Measurements from ENCODE around the gene ZNF750.
A peak's percentile ranks its signal among the peaks of the same experiment; 100 is the strongest.

Gene ZNF750

DNA sequence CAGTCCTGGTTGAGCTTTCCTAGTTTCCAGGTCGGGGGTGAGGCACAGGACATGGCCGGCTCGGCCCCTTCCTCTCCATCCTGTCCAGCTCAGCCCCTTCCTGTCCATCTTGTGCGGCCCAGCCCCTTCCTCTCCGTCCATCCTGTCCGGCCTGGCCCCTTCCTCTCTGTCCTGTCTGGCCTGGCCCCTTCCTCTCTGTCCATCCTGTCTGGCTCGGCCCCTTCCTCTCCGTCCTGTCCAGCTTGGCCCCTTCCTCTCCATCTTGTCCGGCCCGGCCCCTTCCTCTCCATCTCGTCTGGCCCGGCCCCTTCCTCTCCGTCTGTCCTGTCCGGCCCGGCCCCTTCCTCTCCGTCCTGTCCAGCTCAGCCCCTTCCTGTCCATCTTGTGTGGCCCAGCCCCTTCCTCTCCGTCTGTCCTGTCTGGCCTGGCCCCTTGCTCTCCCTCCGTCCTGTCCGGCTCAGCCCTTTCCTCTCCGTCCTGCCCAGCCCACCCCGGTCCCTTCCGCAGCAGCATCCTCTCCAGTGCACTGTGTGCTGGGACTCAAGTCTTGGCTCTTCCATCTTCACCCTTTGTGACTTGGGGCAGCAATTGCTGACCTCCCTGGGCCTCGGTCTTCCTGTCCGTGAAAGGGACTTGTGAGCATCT, 5.5 kb upstream of the ZNF750 start:
- Histone ChIP-seq H3K27ac (ENCODE audit: low read depth in 2 of 2, low read length in 2 of 2) (no peak overlapping the region), H3K9ac (ENCODE audit: low read depth in 1 of 2, low read length in 2 of 2) (no peak overlapping the region), H3K9me3 (ENCODE audit: control insufficient read depth in 2 of 2, low read length in 2 of 2) (no peaks in the 10 kb centered on the region), H3K4me3 (ENCODE audit: low read length in 2 of 2) (peak overlapping the region; percentile 32 to 37), H3K27me3 (ENCODE audit: control insufficient read depth in 2 of 2, insufficient read depth in 2 of 2, low read length in 2 of 2) (no peaks in the 10 kb centered on the region), H3K36me3 (ENCODE audit: control insufficient read depth in 2 of 2, insufficient read depth in 2 of 2, low read length in 2 of 2) (peaks cover 0 to 1% of the 10 kb centered on the region in 2 donors), H3K4me1 (ENCODE audit: control insufficient read depth in 2 of 2, insufficient read depth in 2 of 2, low read length in 2 of 2) (peaks cover 0 to 2% of the 10 kb centered on the region in 2 donors)

DNA sequence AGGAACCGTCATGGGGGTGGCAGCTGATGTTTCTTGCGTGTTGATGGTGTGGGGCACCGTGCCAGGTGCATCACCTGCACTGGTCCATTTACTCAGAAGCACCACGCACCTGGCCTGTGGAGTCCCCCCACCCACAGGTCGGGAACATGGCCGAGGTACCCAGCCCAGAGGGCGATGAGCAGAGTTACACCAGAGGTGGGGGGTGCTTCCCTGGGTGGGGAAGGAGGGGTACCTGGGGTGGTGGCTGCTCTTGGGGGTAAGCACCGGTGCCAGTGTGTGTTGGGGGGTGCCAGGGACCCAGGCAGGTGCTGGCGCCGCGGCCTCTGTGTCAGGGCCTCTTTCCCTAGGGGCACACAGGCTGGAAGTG, 5.0 kb upstream of the ZNF750 start:
- no peak overlapping the region for H3K9ac ChIP-seq (ENCODE audit: low read depth in 1 of 2, low read length in 2 of 2)
- peaks cover 0 to 2% of the 10 kb centered on the region in 2 donors for H3K4me1 ChIP-seq (ENCODE audit: control insufficient read depth in 2 of 2, insufficient read depth in 2 of 2, low read length in 2 of 2)
- H3K9me3 ChIP-seq (ENCODE audit: control insufficient read depth in 2 of 2, low read length in 2 of 2): no peaks in the 10 kb centered on the region
- H3K4me3 ChIP-seq (ENCODE audit: low read length in 2 of 2): no peak overlapping the region
- no peaks in the 10 kb centered on the region for H3K27me3 ChIP-seq (ENCODE audit: control insufficient read depth in 2 of 2, insufficient read depth in 2 of 2, low read length in 2 of 2)
- H3K36me3 ChIP-seq (ENCODE audit: control insufficient read depth in 2 of 2, insufficient read depth in 2 of 2, low read length in 2 of 2): peaks cover 0 to 1% of the 10 kb centered on the region in 2 donors
- no peak overlapping the region for H3K27ac ChIP-seq (ENCODE audit: low read depth in 2 of 2, low read length in 2 of 2)

DNA sequence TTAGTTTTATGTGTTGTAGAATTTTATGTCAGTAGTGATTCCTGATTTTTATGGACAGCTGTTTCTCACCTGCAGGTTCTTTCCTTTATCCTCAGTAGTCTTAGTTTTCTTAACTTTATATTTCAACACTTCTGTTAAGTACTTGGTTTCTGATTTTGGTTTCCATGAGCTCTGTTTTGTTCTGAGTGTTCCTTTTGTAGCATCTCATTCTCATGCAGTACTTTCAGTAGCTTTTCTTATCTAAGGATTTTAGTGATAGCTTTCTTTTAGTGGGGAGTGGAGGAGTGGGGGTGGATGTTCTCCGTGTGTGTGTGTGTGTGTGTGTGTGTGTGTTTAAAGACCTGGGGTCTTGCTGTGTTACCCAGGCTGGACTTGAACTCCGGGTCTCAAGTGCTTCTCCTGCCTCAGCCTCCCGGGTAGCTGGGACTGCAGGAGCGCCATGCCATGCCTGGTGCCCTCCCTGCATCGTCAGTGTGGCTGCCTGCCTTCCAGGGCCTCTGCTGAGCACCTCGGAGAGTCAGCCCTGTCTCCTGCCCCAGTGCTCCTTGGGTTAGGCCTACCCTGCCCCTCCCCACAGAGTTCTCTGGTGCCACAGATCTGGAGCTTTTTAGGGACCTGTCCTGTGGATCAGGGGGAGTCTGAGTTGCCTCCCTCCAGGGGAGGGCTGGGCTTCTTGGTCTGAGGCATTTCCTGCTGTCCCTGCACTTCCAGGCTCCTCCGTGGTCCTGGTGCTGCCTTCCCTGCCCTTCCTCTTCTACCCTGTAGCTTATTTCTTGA, 4.3 kb upstream of the ZNF750 start:
- H3K27me3 ChIP-seq (ENCODE audit: control insufficient read depth in 2 of 2, insufficient read depth in 2 of 2, low read length in 2 of 2): no peaks in the 10 kb centered on the region
- peaks cover 0 to 1% of the 10 kb centered on the region in 2 donors for H3K36me3 ChIP-seq (ENCODE audit: control insufficient read depth in 2 of 2, insufficient read depth in 2 of 2, low read length in 2 of 2)
- no peak overlapping the region for H3K27ac ChIP-seq (ENCODE audit: low read depth in 2 of 2, low read length in 2 of 2)
- H3K4me1 ChIP-seq (ENCODE audit: control insufficient read depth in 2 of 2, insufficient read depth in 2 of 2, low read length in 2 of 2): peaks cover 0 to 2% of the 10 kb centered on the region in 2 donors
- H3K9me3 ChIP-seq (ENCODE audit: control insufficient read depth in 2 of 2, low read length in 2 of 2): no peaks in the 10 kb centered on the region
- H3K9ac ChIP-seq (ENCODE audit: low read depth in 1 of 2, low read length in 2 of 2): no peak overlapping the region
- H3K4me3 ChIP-seq (ENCODE audit: low read length in 2 of 2): no peak overlapping the region

DNA sequence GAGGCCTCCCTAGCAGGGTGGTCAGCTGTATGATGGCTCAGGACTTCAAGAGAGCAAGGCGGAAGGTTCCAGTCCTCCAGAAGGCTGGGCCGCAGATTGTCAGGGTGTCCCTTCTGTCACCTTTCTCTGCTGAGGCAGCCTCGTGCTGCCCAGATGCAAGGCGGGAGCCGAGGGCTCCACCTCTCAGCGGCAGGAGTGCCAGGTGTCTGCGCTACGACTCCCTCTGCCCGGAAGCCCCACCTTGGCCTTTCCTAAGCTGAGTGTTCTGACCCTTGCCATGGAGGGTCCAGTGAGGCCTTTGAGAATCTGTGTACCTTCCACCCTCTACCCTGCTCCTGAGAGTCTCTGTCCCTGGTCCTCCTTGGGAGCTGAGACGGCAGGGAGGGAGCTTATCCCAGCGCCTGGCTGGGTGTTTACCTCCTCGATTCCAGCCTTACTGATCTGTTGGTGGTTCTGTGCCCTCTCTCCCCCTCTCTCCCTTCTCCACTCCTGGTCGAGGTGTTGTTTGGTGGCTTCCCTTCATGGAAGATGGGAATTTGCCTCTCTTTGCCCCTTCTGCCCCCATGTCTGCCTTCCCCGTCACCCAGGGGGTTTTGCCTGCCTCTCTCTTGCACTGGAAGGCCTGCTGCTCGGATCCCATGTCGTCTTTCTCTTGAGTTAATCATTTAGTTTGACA, 2.2 kb upstream of the ZNF750 start:
- H3K9ac ChIP-seq (ENCODE audit: low read depth in 1 of 2, low read length in 2 of 2): no peak overlapping the region
- no peak overlapping the region for H3K27ac ChIP-seq (ENCODE audit: low read depth in 2 of 2, low read length in 2 of 2)
- H3K27me3 ChIP-seq (ENCODE audit: control insufficient read depth in 2 of 2, insufficient read depth in 2 of 2, low read length in 2 of 2): no peaks in the 10 kb centered on the region
- no peaks in the 10 kb centered on the region for H3K9me3 ChIP-seq (ENCODE audit: control insufficient read depth in 2 of 2, low read length in 2 of 2)
- no peak overlapping the region for H3K4me3 ChIP-seq (ENCODE audit: low read length in 2 of 2)
- H3K4me1 ChIP-seq (ENCODE audit: control insufficient read depth in 2 of 2, insufficient read depth in 2 of 2, low read length in 2 of 2): peaks cover 11 to 12% of the 10 kb centered on the region in 2 donors
- H3K36me3 ChIP-seq (ENCODE audit: control insufficient read depth in 2 of 2, insufficient read depth in 2 of 2, low read length in 2 of 2): peaks cover 0 to 1% of the 10 kb centered on the region in 2 donors

DNA sequence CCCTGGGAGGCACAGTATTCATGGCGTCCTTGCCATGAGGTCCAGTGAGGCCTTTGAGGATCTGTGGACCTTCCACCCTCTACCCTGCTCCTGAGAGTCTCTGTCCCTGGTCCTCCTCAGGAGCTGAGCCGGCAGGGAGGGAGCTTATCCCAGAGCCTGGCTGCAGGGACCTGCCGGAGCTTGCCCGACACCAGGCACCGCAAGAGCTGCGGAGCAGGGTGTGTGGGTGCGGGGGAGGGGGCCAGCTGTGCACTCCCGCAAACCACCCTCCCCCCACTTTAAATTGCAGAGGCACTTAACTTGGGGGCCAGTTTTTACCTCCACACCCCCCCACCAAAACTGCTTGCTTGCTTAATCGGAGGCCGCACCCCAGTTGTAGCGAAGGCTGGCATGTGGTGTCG, 609 bp upstream of the ZNF750 start:
- no peak overlapping the region for H3K27ac ChIP-seq (ENCODE audit: low read depth in 2 of 2, low read length in 2 of 2)
- H3K9ac ChIP-seq (ENCODE audit: low read depth in 1 of 2, low read length in 2 of 2): no peak overlapping the region
- H3K4me3 ChIP-seq (ENCODE audit: low read length in 2 of 2): no peak overlapping the region

DNA sequence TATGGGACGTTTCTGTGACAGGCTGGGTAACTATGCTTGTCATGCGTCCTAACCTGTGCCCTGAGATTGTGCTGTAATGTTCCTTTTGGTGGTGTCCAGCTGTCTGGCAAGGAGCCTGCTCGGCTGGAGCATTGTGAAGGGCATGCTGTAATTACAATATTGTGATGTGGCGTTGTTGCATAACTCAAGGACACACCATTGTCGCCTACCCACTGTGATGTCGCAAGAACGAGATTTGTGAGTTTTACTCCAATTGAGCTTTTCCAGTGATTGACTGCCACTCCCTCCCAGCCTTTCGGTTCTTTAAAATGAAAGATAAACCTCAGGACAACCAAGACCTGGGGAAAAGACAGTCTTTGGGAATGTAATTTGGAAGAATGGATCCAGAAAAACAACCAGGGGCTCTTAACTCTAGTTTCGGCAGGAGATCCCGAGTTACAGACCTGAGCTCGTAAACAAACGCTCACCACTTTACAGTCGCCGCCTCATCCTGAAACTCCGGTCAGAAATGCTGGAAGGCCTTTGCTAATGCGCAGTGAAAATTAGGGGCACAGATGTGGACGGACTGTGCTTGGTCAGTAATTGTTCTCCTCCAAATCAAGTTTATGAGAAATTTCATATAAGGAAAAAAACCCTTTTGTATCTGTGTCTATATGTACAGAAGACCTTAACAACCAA, 1.3 kb downstream of the ZNF750 start:
- H3K9ac ChIP-seq (ENCODE audit: low read depth in 1 of 2, low read length in 2 of 2): peak overlapping the region; percentile 56 to 62
- H3K4me3 ChIP-seq (ENCODE audit: low read length in 2 of 2): peak overlapping the region; percentile 38 to 55
- H3K27ac ChIP-seq (ENCODE audit: low read depth in 2 of 2, low read length in 2 of 2): peak overlapping the region; percentile 83 to 93
- H3K4me1 ChIP-seq (ENCODE audit: control insufficient read depth in 2 of 2, insufficient read depth in 2 of 2, low read length in 2 of 2): peaks cover 18 to 19% of the 10 kb centered on the region in 2 donors
- no peaks in the 10 kb centered on the region for H3K36me3 ChIP-seq (ENCODE audit: control insufficient read depth in 2 of 2, insufficient read depth in 2 of 2, low read length in 2 of 2)
- H3K27me3 ChIP-seq (ENCODE audit: control insufficient read depth in 2 of 2, insufficient read depth in 2 of 2, low read length in 2 of 2): no peaks in the 10 kb centered on the region
- H3K9me3 ChIP-seq (ENCODE audit: control insufficient read depth in 2 of 2, low read length in 2 of 2): no peaks in the 10 kb centered on the region

More for the DNA sequence above, 609 bp upstream of the ZNF750 start:
- Histone ChIP-seq H3K9me3 (ENCODE audit: control insufficient read depth in 2 of 2, low read length in 2 of 2) (no peaks in the 10 kb centered on the region), H3K27me3 (ENCODE audit: control insufficient read depth in 2 of 2, insufficient read depth in 2 of 2, low read length in 2 of 2) (no peaks in the 10 kb centered on the region), H3K36me3 (ENCODE audit: control insufficient read depth in 2 of 2, insufficient read depth in 2 of 2, low read length in 2 of 2) (no peaks in the 10 kb centered on the region), H3K4me1 (ENCODE audit: control insufficient read depth in 2 of 2, insufficient read depth in 2 of 2, low read length in 2 of 2) (peaks cover 18 to 19% of the 10 kb centered on the region in 2 donors)

DNA sequence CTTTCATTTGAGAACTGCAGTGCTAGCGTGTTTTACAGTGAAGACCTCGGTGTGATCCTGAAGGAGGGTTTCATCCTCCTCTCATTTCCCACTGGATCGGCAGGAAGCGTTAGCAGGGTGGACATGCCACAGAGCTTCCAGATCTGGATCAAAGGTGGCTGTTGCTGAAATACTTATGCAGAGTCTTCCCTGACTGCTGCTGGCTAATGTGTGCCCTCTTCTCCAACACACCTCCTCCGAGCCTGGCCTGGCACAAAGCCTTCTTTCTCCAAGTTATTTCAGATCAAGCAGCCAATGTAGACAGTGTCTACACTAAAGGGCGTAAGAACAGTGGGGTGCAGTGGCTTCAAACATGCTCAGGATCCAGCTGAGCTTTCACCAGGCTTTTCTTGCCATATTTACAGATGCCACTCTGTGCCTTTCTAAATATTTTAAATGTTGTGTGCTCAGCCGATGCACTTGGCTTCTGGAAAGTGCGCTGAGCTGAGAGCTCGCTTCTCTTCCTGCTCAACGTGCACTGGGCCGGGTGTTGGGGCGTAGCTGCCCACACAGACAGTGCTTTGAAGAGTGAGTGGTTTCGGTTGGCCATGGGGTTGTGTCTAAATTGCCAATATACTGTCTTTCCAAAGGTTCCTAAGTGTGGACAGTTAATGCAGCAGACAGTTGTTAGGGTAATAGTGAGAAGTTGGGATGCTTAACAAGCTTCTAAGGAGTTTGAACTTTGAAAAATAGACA, 2.1 kb downstream of the ZNF750 start:
- Histone ChIP-seq H3K4me3 (ENCODE audit: low read length in 2 of 2) (peak overlapping the region; percentile 48 to 49), H3K9me3 (ENCODE audit: control insufficient read depth in 2 of 2, low read length in 2 of 2) (no peaks in the 10 kb centered on the region), H3K27me3 (ENCODE audit: control insufficient read depth in 2 of 2, insufficient read depth in 2 of 2, low read length in 2 of 2) (no peaks in the 10 kb centered on the region), H3K36me3 (ENCODE audit: control insufficient read depth in 2 of 2, insufficient read depth in 2 of 2, low read length in 2 of 2) (no peaks in the 10 kb centered on the region), H3K4me1 (ENCODE audit: control insufficient read depth in 2 of 2, insufficient read depth in 2 of 2, low read length in 2 of 2) (peaks cover 18 to 19% of the 10 kb centered on the region in 2 donors), H3K9ac (ENCODE audit: low read depth in 1 of 2, low read length in 2 of 2) (peak overlapping the region; percentile 56 to 76), H3K27ac (ENCODE audit: low read depth in 2 of 2, low read length in 2 of 2) (peak overlapping the region; percentile 83 to 93)

DNA sequence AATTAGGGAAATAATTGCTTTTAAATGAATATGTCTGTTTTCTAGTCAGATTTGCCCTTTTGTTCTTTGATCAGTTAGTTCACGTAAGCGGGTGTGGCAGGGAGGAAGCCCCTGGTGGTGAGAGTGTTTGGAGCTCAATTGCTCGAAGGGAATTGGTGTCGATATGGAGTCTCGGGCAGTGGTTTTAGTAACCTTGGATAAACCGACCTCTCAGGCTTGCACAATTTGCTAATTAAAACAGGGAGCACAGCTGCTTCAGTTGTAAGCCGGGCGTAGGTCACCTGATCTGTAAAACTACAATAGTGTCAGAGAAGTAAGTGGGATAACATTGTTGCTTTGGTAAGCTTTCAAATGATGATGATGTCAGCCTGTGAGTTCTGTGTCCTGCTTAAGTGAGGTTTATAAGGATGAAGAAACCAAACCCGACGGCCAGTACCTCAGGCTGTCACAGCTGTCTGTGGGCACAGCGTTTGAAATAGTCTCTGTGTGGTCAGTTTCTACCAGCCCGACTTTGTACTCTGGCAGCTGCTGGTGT, 2.9 kb downstream of the ZNF750 start:
- peak overlapping the region; percentile 5 to 76 for H3K9ac ChIP-seq (ENCODE audit: low read depth in 1 of 2, low read length in 2 of 2)
- H3K9me3 ChIP-seq (ENCODE audit: control insufficient read depth in 2 of 2, low read length in 2 of 2): no peaks in the 10 kb centered on the region
- peak overlapping the region in 1 of 2 donors; percentile 29 for H3K4me3 ChIP-seq (ENCODE audit: low read length in 2 of 2)
- no peaks in the 10 kb centered on the region for H3K27me3 ChIP-seq (ENCODE audit: control insufficient read depth in 2 of 2, insufficient read depth in 2 of 2, low read length in 2 of 2)
- H3K4me1 ChIP-seq (ENCODE audit: control insufficient read depth in 2 of 2, insufficient read depth in 2 of 2, low read length in 2 of 2): peaks cover 18 to 19% of the 10 kb centered on the region in 2 donors
- H3K27ac ChIP-seq (ENCODE audit: low read depth in 2 of 2, low read length in 2 of 2): peak overlapping the region; percentile 83 to 93
- no peaks in the 10 kb centered on the region for H3K36me3 ChIP-seq (ENCODE audit: control insufficient read depth in 2 of 2, insufficient read depth in 2 of 2, low read length in 2 of 2)

DNA sequence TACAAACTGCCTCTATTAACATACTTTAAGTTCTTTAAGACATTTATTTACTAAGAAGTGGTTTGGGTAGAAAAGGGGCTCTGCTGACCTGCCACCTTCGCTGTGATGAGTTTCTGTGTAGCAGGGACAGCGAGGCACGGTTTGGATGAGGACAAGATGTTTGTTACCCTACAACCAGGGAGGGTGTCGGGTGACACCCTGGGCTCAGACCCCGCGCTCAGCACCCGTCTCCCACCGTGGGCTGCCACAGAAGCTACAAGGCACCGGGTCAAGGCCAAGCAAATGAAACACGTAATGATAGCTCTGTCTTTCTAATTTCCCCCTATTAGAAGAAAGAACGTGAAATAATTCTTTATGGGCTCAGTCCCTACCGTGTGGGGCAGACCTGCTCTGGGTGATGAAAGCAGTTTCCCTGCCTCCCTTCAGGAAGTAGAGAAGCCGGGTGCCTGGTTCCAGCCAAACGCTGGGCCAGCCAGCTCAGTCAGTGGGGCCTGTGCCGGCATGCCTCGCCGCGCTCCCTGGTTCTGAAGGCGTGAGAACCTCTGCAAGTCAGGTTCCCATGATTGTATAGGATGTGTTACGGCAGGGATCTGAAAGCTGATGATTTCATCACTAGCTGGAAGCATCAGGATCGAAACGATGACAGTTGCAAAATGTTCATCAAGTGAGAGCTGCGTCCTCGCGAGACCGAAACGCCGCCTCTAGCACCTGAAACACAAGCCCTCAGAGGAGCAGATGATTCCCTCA, 3.9 kb downstream of the ZNF750 start:
- Histone ChIP-seq H3K4me1 (ENCODE audit: control insufficient read depth in 2 of 2, insufficient read depth in 2 of 2, low read length in 2 of 2) (peaks cover 18 to 19% of the 10 kb centered on the region in 2 donors), H3K9me3 (ENCODE audit: control insufficient read depth in 2 of 2, low read length in 2 of 2) (no peaks in the 10 kb centered on the region), H3K27me3 (ENCODE audit: control insufficient read depth in 2 of 2, insufficient read depth in 2 of 2, low read length in 2 of 2) (no peaks in the 10 kb centered on the region), H3K9ac (ENCODE audit: low read depth in 1 of 2, low read length in 2 of 2) (no peak overlapping the region), H3K36me3 (ENCODE audit: control insufficient read depth in 2 of 2, insufficient read depth in 2 of 2, low read length in 2 of 2) (no peaks in the 10 kb centered on the region), H3K27ac (ENCODE audit: low read depth in 2 of 2, low read length in 2 of 2) (no peak overlapping the region), H3K4me3 (ENCODE audit: low read length in 2 of 2) (no peak overlapping the region)
